GM18868 (cell line): ENCODE measurements around the gene ARHGAP28.
"Not testable (repeated sequence)": the region's sequence is repeated elsewhere in the genome, so short reads cannot be mapped to it uniquely, and the experiment has no call there.

Experiments
- ATAC-seq: cut with Tn5 transposase; IDR thresholded peaks from one replicate; pipeline ENCODE4 v1.9.1; 2021; ENCODE audit warnings: mild to moderate bottlenecking, moderate library complexity; ENCODE audit not compliant: unreplicated experiment

ARHGAP28 gene

DNA sequence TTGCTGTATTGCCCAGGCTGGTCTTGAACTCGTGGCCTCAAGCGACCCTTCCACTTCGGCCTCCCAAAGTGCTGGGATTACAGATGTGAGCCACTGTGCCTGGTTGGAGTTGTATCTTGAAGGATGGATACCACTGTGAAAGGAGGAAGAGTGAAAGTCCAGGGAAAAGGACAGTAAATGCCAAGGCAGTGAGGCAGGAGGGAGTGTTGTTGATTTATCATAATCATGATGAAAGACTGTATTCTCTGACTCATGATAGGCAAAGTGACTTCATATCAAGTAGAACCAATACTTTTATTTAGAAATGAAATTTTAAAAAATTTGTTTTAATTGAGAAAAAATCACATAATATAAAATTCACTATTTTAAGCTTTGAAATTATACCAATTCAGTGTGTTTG is 162.3 kb downstream of the ARHGAP28 start:
- ATAC-seq: no peak

- no peak for ATAC-seq
Observed at GRCh38 chr18:6901286-6901926, 171.9 kb downstream of the ARHGAP28 start.

GRCh38 chr18:6917072-6917471 is 187.6 kb downstream of the ARHGAP28 start:
- ATAC-seq: no peak

DNA sequence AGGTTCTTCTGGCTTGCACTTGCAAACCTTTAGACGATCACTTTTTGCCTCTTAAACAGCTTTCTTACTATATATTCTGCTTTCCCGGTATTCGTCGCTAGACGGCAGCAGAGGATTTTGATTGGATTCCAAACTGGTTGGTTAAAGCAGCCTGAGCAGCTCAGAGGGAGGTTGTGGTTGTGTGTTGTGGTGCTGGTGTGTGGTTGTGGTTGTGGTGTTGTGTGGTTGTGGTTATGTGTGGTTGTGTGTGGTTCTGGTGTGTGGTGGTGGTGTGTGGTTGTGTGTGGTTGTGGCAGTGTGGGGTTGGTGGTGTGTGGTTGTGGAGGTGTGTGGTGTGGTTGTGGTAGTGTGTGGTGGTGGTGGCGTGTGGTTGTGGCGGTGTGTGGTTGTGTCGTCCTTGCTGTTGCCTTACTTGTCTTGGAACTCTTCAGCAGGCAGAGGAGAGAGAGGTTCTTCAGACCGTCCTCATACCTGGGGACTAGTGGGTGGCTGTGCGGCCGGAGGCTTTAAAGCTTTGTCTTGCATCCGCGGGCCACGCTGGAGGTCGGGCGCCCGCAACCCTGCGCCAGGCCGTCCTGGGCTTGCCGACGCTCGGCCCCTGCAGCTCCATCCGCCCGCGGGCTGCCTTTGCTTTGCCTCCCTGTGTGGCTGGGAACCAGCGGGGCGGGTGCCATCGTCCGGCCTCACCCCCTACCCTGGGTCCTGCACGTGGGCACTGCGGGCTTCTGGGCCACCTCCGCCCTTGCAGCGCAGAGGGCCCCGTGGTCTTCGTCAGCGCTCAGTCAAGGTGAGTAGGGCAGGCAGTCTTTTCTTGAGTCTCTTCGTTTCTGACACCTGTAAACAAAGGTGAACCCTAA is 190.8 kb downstream of the ARHGAP28 start:
- peak; percentile 60 for ATAC-seq

DNA sequence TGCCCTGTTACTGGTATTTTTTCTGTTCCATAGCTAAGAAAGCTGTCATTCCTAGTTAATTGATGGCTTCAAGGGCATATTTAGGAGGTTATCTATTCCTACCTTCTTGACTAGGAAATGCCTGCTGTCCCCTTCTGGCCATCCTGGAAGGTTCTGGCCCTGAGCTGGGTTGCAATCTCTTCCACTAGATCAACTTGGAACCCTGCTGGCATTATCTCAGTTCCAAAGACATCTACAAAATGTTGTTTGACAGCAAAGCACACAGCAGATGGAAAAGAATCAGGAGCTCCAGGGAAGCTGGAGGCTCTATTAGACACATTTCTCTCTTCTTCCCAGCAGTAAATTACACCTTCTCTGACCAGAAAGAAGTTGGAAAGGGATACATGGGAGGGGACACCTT is 192.1 kb downstream of the ARHGAP28 start:
- no peak for ATAC-seq

- no peak for ATAC-seq
Observed at GRCh38 chr18:6923220-6923619, 193.7 kb downstream of the ARHGAP28 start.

DNA sequence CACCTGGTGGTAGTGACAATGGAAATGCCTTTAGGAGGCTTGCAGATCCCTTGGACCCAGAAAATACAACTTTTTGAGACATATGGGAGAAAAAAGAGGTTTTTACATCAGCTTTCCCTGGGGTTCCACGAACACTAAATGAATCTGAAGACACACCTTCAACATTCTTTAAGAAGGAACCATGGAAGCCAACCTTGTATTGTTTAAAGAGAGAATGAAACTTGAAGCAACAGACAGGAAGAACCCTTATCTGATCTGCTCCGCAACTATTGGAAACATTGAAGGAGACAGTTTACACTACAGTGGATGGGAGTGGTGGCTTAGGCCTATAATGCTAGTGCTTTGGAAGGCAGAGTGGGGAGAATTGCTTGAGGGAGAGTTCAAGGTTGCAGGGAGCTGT is 197.6 kb downstream of the ARHGAP28 start:
- no peak for ATAC-seq

GRCh38 chr18:6928359-6928758 is 198.8 kb downstream of the ARHGAP28 start:
- ATAC-seq: no peak

DNA sequence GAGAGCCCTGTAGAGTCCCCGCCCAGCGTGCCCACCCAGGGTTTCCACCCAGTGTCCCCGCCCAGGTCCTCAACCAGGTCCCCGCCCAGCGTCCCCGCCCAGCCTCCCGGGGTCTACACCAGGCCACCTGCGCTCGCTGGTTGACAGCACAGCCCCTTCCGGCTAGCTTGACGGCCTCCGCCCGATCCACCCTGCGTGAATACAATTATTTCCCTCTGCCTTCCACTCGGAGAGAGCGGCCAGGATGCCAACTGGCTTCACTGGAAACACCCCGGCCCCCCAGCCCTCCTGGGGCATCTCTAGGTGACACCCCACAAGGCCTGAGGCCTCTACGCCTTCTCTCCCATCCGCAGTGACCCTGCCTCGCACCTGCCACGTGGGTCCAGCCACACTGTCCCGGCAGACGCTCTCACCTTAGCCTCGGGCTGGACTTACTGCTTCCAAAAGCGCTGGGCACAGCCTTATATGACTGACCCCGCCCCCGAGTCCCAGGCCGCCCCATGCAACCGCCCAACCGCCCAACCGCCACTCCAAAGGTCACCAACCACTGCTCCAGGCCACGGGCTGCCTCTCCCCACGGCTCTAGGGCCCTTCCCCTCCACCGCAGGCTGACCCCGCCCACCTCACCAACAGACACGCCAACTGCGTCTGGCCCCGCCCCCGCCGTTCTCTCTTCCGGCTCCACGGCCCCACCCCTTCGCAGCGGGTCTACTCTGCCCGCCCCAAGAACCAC is 200.0 kb downstream of the ARHGAP28 start:
- no peak for ATAC-seq

DNA sequence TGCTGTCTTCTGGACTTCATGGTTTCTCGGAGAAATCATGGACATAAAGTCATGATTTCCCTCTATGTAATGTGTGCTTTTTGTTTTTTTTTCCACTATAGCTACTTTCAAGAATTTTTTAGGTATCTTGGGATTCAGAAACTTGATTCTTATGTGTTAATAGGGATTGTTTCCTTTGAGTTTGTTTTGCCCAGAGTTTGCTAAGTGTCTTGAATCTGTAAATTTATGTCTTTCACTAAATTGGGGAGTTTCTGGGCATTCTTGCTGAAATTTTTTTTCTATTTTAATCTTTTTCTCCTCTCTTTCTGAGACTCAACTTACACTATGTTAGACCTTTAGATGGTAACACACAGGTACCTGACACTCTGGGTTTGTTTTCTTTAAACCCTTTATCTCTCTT is 205.3 kb downstream of the ARHGAP28 start:
- ATAC-seq: no peak

DNA sequence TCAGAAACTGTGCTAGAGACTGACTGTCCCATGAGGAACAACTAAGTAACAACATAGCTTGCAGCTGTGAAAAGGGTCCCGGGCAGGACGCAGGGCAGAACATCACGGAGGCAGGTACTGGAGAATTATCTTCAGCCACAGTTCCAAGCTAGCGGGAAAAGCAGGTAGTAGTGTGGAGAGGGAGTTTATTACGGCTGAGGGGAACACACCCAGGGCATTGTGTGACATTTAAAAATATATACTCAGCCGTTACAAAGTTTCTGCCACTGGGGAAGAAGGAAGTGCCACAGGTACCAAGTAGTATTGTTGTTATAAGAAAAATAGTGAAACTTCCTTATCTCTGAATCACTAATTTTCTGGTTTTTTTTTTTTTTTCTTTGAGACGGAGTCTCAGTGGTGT is 208.5 kb downstream of the ARHGAP28 start:
- no peak for ATAC-seq

- not testable (repeated sequence) for ATAC-seq
Observed at GRCh38 chr18:6938403-6938802, 208.9 kb downstream of the ARHGAP28 start.

- no peak for ATAC-seq
Observed at GRCh38 chr18:6939972-6940371, 210.5 kb downstream of the ARHGAP28 start.

DNA sequence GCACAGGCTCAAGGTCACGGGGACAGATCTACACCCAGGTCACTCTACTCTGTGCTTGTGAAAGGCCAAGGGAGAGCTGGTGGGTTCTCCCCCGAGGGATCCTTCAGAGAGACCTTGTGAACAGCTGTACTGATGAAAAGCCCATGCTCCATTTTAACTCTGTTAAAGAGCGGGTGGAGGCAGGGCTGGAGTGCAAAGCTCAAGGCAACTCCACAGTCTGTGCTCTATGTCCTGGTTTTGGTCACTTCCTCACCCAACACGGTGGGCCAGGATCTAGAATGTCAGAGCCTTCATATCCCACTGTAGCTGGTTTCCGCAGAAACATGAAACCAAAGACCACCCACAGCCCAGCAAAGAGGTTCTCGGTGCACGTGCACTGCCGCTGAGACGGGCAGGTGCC is 210.9 kb downstream of the ARHGAP28 start:
- ATAC-seq: no peak

GRCh38 chr18:6941996-6942395 is 212.5 kb downstream of the ARHGAP28 start:
- no peak for ATAC-seq

- ATAC-seq: no peak
Observed at GRCh38 chr18:6942742-6943141, 213.2 kb downstream of the ARHGAP28 start.

DNA sequence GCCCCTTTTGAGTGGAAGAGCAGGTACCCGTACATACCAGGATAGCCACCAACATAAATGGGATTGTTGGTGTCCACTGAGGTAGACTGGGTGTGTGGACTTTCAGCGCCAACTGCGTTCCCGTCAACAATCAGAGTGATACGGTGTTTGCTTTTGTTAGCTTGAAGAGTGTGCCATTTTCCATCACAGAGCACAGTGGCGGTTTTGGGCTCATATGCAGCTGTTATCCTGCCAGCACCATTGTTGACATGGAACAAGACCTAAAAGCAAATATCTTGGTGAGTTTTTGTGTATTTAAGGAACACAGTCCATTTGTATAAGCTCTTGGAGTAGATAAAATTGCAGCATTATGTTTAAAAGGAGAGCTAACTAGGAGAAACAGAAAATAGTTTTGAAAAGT is 213.6 kb downstream of the ARHGAP28 start:
- ATAC-seq: no peak

- ATAC-seq: no peak
Observed at GRCh38 chr18:6947338-6948030, 218.0 kb downstream of the ARHGAP28 start.

DNA sequence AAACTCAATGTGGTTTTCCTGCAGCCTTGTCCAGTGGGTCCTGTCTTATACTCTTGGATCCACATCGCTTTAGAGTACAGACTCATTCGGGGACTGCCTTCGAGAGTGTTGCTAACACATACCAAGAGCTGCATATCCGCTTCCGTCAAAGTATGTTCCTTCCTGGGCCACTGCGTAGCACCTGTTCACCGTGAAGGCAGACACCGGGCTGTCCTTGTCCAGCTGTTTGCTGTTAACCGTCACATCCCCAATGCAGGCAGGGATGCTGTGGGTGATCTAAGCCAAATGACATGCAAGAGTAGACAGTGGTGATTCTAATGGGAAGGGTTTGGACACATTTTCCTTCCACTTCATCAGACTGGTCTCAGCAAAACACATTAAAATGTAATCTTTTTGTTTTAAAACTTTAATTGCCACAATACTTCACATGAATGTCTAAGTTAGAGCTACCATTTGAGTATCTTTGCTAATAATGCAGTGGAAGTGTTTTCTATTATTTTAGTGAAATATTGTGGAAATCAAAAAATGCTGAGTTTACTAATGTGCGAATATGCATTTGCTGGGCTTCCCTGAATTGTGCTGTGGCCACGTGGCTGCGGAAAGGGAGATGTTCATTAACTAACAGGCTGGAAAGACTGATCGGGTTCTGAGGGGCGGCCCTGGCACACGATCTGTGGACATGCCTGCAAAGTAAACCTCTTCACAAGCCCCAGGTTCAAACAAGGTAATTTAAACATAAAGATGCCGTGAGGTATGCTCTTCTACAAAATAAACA is 219.0 kb downstream of the ARHGAP28 start:
- no peak for ATAC-seq

GRCh38 chr18:6949800-6950586 is 220.5 kb downstream of the ARHGAP28 start:
- no peak for ATAC-seq
